Measurements from ENCODE around the gene STAT5B.
"Not testable (repeated sequence)": the region's sequence is repeated elsewhere in the genome, so short reads cannot be mapped to it uniquely, and the experiment has no call there.

STAT5B gene

DNA sequence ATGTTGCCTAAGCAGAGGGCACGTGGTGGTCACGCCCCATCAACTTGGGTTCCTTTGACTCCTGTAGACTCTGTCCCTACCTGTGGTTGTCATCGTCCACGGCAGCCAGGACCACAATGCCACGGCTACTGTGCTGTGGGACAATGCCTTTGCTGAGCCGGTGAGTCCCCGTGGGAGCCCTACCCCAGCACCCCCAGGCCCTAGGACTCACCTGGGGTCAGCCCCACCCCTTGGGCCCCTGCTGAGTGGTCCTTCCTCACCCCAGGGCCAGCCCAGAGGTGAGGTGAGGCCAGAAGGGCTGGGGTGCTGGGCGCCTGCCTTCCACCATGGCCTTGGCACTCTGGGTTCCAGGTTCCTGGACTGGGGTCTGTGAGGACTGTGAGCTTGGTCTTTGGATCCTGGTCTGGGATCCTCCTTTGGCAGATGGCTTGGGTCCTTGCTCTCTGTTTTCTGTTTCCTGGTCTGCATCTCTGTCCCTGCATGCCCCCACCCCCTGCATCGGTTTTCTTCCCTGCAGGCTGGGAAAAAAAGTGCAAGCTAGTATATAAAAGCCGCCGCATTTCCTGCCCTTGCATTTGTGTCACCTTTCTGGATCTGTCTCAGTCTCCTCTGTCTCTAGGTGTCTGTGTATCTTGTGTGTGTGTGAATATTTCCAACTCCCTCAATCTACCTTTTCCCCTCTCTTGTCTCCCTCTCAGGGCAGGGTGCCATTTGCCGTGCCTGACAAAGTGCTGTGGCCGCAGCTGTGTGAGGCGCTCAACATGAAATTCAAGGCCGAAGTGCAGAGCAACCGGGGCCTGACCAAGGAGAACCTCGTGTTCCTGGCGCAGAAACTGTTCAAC, 29.6 kb upstream of the STAT5B start:
- Histone ChIP-seq H3K4me3 (ENCODE audit: low read depth, low read length) (no peak overlapping the region), H3K36me3 (ENCODE audit: control insufficient read depth, insufficient read depth, low read length) (no peaks in the 10 kb centered on the region), H3K9ac (ENCODE audit: low read depth, low read length) (no peak overlapping the region), H3K4me1 (ENCODE audit: control insufficient read depth, insufficient read depth, low read length) (no peaks in the 10 kb centered on the region; the same call in 1 of the 2 replicates), H3K9me3 (ENCODE audit: control insufficient read depth, insufficient read depth, low read length) (no peaks in the 10 kb centered on the region), H3K27me3 (ENCODE audit: control insufficient read depth, insufficient read depth, low read length) (no peaks in the 10 kb centered on the region), H3K27ac (ENCODE audit: low read depth, low read length) (no peak overlapping the region)

DNA sequence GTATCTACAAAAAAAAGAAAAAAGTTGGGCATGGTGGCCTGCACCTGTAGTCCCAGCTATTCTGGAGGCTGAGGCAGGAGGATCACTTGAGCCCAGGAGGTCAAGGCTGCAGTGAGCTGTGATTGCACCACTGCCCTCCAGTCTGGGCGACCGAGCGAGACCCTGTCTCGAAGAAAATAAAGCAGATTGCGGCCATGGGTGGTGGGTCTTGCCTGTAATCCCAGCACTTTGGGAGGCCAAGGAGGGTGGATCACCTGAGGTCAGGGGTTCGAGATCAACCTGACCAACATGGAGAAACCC, 28.8 kb upstream of the STAT5B start:
- not testable (repeated sequence) for H3K9ac ChIP-seq (ENCODE audit: low read depth, low read length); H3K27me3 ChIP-seq (ENCODE audit: control insufficient read depth, insufficient read depth, low read length); H3K4me1 ChIP-seq (ENCODE audit: control insufficient read depth, insufficient read depth, low read length); H3K27ac ChIP-seq (ENCODE audit: low read depth, low read length); H3K9me3 ChIP-seq (ENCODE audit: control insufficient read depth, insufficient read depth, low read length); H3K36me3 ChIP-seq (ENCODE audit: control insufficient read depth, insufficient read depth, low read length); H3K4me3 ChIP-seq (ENCODE audit: low read depth, low read length)

DNA sequence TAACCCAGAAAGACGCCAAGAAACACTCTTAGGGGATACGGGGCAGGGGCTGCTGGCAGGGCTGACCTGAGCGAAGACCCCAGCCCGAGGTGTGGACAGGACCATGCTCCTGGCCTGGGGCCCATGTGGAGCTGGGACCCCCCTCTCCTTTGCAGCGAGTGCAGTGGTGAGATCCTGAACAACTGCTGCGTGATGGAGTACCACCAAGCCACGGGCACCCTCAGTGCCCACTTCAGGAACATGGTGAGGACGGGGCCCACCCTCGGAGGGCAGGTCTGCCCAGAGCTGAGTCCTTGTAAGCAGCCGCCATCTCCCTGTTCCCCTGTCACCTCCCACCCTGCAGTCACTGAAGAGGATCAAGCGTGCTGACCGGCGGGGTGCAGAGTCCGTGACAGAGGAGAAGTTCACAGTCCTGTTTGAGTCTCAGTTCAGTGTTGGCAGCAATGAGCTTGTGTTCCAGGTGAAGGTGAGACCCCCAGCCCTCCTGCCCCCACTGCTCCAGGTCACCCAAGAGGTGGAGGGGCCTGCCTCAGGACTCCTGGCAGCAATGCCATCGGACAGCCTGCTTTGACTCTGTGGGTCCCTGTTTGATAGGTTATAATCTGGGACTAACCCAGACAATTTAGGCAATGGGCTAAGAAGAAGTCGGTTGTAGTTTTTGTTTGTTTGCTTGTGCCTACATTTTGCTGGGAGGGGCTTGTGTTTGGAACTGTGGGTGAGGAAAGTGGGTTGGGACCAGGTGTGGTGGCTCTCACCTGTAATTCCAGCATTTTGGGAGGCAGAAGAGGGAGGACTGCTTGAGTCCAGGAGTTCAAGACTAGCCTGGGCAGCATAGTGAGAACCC, 28.2 kb upstream of the STAT5B start:
- Histone ChIP-seq H3K4me3 (ENCODE audit: low read depth, low read length) (no peak overlapping the region), H3K9me3 (ENCODE audit: control insufficient read depth, insufficient read depth, low read length) (no peaks in the 10 kb centered on the region), H3K9ac (ENCODE audit: low read depth, low read length) (no peak overlapping the region), H3K4me1 (ENCODE audit: control insufficient read depth, insufficient read depth, low read length) (no peaks in the 10 kb centered on the region), H3K27me3 (ENCODE audit: control insufficient read depth, insufficient read depth, low read length) (no peaks in the 10 kb centered on the region), H3K36me3 (ENCODE audit: control insufficient read depth, insufficient read depth, low read length) (no peaks in the 10 kb centered on the region), H3K27ac (ENCODE audit: low read depth, low read length) (no peak overlapping the region)

DNA sequence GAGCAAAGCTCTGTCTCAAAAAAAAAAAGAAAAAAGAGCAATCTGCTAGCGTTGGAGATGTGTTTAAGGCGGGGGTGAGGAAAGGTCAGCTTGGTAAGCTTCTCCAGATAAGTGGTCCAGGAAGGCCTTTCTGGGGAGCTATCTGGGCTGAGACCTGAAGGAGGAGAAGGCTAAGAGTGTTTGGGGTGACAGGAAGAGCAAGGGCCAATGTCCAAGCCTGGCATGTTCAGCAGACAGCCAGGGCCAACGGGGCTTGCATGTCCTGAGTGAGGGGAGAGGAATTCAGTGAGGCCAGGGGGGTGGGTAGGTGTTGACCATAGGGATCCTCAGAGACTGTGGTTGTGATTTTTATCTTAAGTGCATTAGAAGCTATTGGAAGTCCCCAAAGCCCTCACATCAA, 27.5 kb upstream of the STAT5B start:
- Histone ChIP-seq H3K4me1 (ENCODE audit: control insufficient read depth, insufficient read depth, low read length) (no peaks in the 10 kb centered on the region), H3K27ac (ENCODE audit: low read depth, low read length) (no peak overlapping the region), H3K9ac (ENCODE audit: low read depth, low read length) (no peak overlapping the region), H3K27me3 (ENCODE audit: control insufficient read depth, insufficient read depth, low read length) (no peaks in the 10 kb centered on the region), H3K4me3 (ENCODE audit: low read depth, low read length) (no peak overlapping the region), H3K9me3 (ENCODE audit: control insufficient read depth, insufficient read depth, low read length) (no peaks in the 10 kb centered on the region), H3K36me3 (ENCODE audit: control insufficient read depth, insufficient read depth, low read length) (no peaks in the 10 kb centered on the region)

DNA sequence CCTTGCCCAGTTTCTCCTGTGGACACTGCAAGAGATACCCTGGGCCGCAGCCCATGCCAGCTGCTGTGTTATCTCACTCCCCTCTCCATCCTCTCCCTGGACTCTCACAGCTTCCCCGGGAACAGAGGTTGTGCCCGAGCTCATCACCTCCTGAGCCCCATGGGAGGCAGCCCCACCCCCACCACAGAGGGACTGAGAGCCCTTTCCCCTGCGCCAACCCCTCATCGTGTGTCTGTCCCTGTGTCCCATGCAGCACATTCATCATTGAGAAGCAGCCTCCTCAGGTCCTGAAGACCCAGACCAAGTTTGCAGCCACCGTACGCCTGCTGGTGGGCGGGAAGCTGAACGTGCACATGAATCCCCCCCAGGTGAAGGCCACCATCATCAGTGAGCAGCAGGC, 24.8 kb upstream of the STAT5B start:
- Histone ChIP-seq H3K27me3 (ENCODE audit: control insufficient read depth, insufficient read depth, low read length) (no peaks in the 10 kb centered on the region), H3K27ac (ENCODE audit: low read depth, low read length) (no peak overlapping the region), H3K4me3 (ENCODE audit: low read depth, low read length) (no peak overlapping the region), H3K9ac (ENCODE audit: low read depth, low read length) (no peak overlapping the region), H3K36me3 (ENCODE audit: control insufficient read depth, insufficient read depth, low read length) (no peaks in the 10 kb centered on the region), H3K4me1 (ENCODE audit: control insufficient read depth, insufficient read depth, low read length) (no peaks in the 10 kb centered on the region), H3K9me3 (ENCODE audit: control insufficient read depth, insufficient read depth, low read length) (no peaks in the 10 kb centered on the region)

DNA sequence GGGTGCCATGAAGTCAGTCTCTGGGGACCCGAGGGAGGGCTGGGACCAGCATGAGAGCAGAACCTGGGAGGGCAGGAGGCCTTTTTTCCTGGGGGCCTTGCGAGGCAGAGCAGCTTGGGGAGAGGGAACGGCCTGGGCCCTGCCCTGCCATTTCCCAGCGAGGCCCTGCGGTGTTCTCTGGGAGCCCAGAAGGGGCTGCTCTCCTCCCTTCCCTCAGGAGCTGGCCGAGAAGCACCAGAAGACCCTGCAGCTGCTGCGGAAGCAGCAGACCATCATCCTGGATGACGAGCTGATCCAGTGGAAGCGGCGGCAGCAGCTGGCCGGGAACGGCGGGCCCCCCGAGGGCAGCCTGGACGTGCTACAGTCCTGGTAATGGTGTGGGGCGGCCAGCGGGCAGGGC, 23.7 kb upstream of the STAT5B start:
- H3K9ac ChIP-seq (ENCODE audit: low read depth, low read length); H3K27ac ChIP-seq (ENCODE audit: low read depth, low read length); H3K4me1 ChIP-seq (ENCODE audit: control insufficient read depth, insufficient read depth, low read length); H3K36me3 ChIP-seq (ENCODE audit: control insufficient read depth, insufficient read depth, low read length); H3K9me3 ChIP-seq (ENCODE audit: control insufficient read depth, insufficient read depth, low read length); H3K27me3 ChIP-seq (ENCODE audit: control insufficient read depth, insufficient read depth, low read length); H3K4me3 ChIP-seq (ENCODE audit: low read depth, low read length): not testable (repeated sequence)

DNA sequence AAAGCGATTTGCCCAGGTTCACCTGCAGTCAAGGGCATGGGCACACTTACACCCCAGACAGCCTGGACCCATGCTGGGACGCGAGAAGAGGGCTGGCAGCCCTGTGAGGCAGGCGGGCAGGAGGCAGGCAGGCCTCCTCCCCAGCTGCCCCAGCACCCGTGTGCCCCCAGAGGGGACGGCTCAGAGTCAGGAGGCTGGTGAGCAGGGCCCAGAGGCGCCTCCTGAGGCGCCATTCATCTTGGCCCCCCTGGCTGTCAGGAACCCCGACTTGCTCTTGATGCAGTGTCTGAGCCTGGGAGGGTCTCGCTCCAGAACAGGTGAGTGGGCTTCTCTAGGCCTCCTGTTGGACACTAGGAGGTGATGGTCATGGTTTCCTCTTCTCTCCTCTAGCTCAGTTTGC, 23.2 kb upstream of the STAT5B start:
- H3K4me1 ChIP-seq (ENCODE audit: control insufficient read depth, insufficient read depth, low read length); H3K27ac ChIP-seq (ENCODE audit: low read depth, low read length); H3K36me3 ChIP-seq (ENCODE audit: control insufficient read depth, insufficient read depth, low read length); H3K27me3 ChIP-seq (ENCODE audit: control insufficient read depth, insufficient read depth, low read length); H3K9me3 ChIP-seq (ENCODE audit: control insufficient read depth, insufficient read depth, low read length); H3K4me3 ChIP-seq (ENCODE audit: low read depth, low read length); H3K9ac ChIP-seq (ENCODE audit: low read depth, low read length): not testable (repeated sequence)

DNA sequence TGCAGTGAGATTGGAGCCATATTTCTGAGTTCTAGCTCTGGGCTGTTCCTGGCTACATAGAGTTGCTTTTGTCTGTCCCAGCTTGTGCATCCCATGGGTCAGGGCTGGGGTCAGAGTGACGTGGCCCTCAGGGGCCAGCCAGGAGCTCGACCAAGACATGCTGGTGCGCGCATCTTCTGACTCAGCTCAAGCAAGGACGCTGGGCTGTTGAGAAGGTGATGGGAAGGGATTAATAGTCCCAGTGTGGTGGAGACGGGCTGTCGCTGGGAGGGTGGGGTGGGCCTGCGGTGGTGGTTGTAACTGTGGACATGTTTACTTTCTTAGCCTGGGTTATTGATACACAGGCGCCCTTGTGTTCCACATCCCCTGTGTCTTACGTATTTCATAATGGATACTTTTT, 21.6 kb upstream of the STAT5B start:
- not testable (repeated sequence) for H3K9me3 ChIP-seq (ENCODE audit: control insufficient read depth, insufficient read depth, low read length); H3K27me3 ChIP-seq (ENCODE audit: control insufficient read depth, insufficient read depth, low read length); H3K27ac ChIP-seq (ENCODE audit: low read depth, low read length); H3K4me1 ChIP-seq (ENCODE audit: control insufficient read depth, insufficient read depth, low read length); H3K9ac ChIP-seq (ENCODE audit: low read depth, low read length); H3K36me3 ChIP-seq (ENCODE audit: control insufficient read depth, insufficient read depth, low read length); H3K4me3 ChIP-seq (ENCODE audit: low read depth, low read length)

DNA sequence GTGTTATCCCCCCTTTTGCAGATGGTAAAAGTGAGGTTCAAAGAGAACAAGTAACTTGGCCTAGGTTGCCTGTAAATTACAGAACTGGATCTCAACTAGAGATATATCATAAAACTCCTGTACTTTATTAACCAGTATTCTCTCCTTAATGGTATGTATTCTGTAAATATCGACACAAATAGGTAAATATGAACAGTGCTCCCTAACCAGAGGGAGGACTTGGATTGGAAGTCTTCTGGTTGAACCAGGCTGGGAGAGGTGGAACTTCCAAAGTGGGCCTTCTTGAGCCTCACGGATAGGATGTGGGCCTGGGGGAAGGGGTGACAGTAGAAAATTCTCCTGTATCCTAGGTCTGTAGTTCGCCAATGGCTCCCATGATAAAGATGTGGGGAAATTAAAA, 19.8 kb upstream of the STAT5B start:
- H3K27me3 ChIP-seq (ENCODE audit: control insufficient read depth, insufficient read depth, low read length) = no peaks in the 10 kb centered on the region
- no peaks in the 10 kb centered on the region for H3K4me1 ChIP-seq (ENCODE audit: control insufficient read depth, insufficient read depth, low read length)
- H3K36me3 ChIP-seq (ENCODE audit: control insufficient read depth, insufficient read depth, low read length) = no peaks in the 10 kb centered on the region
- H3K27ac ChIP-seq (ENCODE audit: low read depth, low read length) = no peak overlapping the region
- no peak overlapping the region for H3K4me3 ChIP-seq (ENCODE audit: low read depth, low read length)
- H3K9ac ChIP-seq (ENCODE audit: low read depth, low read length) = no peak overlapping the region
- H3K9me3 ChIP-seq (ENCODE audit: control insufficient read depth, insufficient read depth, low read length) = no peaks in the 10 kb centered on the region

DNA sequence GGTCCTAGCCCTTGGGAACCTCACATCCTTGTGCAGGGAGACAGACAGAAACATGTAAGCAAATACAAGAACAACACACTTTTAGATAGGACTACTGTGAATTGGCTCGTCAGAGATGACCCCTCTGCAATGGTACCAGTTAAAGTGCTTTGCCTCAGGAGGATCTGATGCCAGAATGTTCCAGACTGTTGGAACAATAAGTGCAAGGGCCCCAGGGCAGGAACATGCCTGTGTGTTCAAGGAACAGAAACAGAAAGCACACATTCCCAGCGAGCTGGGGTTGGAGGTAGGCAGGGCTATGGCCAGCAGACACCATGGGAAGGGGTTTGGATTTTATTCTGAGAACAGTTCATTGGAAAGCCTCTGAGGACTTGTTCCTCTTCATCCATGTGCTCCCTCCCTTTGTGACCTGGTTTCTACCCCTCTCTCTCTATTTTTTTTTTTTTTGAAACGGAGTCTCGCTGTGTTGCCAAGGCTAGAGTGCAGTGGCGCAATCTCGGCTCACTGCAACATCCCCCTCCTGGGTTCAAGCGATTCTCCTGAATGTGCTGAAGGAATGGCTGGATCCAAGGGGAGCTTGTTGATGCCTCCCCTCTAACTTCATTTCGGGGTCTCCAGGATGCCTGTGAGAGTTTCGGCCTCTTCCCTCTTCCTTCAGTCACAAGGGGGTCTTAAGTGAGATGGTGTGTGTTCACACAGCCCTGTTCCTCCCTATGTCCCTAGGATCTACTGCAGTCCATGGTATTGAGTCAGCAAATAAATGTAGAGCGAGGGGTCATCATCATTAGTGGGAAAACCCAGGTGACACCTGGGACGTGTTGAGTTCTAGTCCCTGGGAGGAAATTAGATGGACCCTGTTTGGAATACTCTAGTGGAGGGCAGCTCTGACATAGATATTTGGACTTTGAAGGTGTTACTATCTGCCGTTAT, 18.5 kb upstream of the STAT5B start:
- Histone ChIP-seq H3K9ac (ENCODE audit: low read depth, low read length) (no peak overlapping the region), H3K9me3 (ENCODE audit: control insufficient read depth, insufficient read depth, low read length) (no peaks in the 10 kb centered on the region), H3K4me3 (ENCODE audit: low read depth, low read length) (no peak overlapping the region), H3K4me1 (ENCODE audit: control insufficient read depth, insufficient read depth, low read length) (no peaks in the 10 kb centered on the region), H3K27me3 (ENCODE audit: control insufficient read depth, insufficient read depth, low read length) (peaks cover 8% of the 10 kb centered on the region), H3K36me3 (ENCODE audit: control insufficient read depth, insufficient read depth, low read length) (no peaks in the 10 kb centered on the region), H3K27ac (ENCODE audit: low read depth, low read length) (no peak overlapping the region)

DNA sequence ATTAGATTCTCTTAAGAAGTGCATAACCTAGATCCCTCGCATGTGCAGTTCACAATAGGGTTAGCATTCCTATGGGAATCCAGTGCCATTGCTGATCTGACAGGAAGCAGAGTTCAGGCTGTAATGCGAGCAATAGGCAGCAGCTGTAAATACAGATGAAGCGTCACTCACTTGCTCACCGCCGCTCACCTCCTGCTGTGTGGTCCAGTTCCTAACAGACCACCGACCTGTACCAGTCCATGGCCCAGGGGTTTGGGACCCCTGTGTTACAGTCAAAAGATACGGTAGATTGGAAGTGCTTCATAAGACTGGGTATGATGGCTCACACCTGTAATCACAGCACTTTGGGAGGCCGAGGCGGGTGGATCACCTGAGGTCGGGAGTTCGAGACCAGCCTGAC, 14.9 kb upstream of the STAT5B start:
- peaks cover 9% of the 10 kb centered on the region; the same call in 1 of the 2 replicates for H3K4me1 ChIP-seq (ENCODE audit: control insufficient read depth, insufficient read depth, low read length)
- H3K9ac ChIP-seq (ENCODE audit: low read depth, low read length) = no peak overlapping the region
- no peaks in the 10 kb centered on the region for H3K36me3 ChIP-seq (ENCODE audit: control insufficient read depth, insufficient read depth, low read length)
- H3K4me3 ChIP-seq (ENCODE audit: low read depth, low read length) = no peak overlapping the region
- H3K27ac ChIP-seq (ENCODE audit: low read depth, low read length) = no peak overlapping the region
- peaks cover 35% of the 10 kb centered on the region for H3K27me3 ChIP-seq (ENCODE audit: control insufficient read depth, insufficient read depth, low read length)
- H3K9me3 ChIP-seq (ENCODE audit: control insufficient read depth, insufficient read depth, low read length) = no peaks in the 10 kb centered on the region

All from HUES48 (cell line).